ENCODE results near the gene TMEM178A. TPM values are rescaled to one million over a fixed set of nuclear protein-coding genes. Genes with fewer than 3 reads are reported as not detected.

The TMEM178A gene
- total and polyA plus RNA-seq, 2 of the 8 experiments (the other 6 are each of a cell fraction or from before 2014, with no cell fraction given): 11.2 to 14.9 TPM

DNA sequence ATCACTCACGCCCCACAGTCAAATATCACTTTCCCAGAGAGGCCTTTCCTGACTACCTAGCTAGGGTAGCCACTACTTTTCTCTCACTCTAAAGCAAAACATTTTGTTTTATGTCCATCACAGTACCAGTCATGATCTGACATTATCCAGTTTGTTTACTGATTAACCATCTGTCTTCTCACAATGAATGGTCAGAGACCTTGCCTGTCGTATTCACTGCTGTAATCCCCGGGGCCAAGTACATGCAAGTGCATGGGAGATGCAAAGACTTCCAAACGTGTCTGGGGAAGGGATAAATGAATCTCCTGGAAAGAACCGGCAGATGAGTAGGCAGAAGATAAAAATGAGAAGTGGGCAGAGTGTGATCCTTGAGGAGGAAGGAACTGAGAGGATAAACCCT is 73.7 kb downstream of the TMEM178A start:
- Histone ChIP-seq H3K79me1 (ENCODE audit: low read depth, low read length) (no peaks in the 10 kb centered on the region; the same call in 1 of the 2 replicates), H3K4ac (replicated peaks; ENCODE audit: insufficient read length, low read depth, low read length) (no peak overlapping the region), H3K79me2 (ENCODE audit: control insufficient read depth in 1 of 2, insufficient read depth in 2 of 2, low read length in 2 of 2) (peaks cover 0 to 12% of the 10 kb centered on the region in 2 experiments; a peak in 2 of 4 replicates), H2BK15ac (ENCODE audit: low read length) (no peak overlapping the region), H3K23ac (ENCODE audit: insufficient read length) (no peak overlapping the region), H3K4me3 (ENCODE audit: extremely low read depth in 1 of 4, insufficient read depth in 2 of 4, low read depth in 3 of 4, low read length in 4 of 4) (no peak overlapping the region), H2AFZ (ENCODE audit: low read length) (no peak overlapping the region), H3K23me2 (ENCODE audit: low read depth, low read length) (no peaks in the 10 kb centered on the region), H3K4me1 (replicated peaks in 1 of 4; ENCODE audit: control insufficient read depth in 3 of 4, insufficient read depth in 4 of 4, low read length in 3 of 4) (peaks cover 4 to 10% (median 7%) of the 10 kb centered on the region in 4 experiments; a peak in 4 of 7 replicates), H2AK5ac (ENCODE audit: low read depth, low read length) (no peak overlapping the region), H3K36me3 (ENCODE audit: control insufficient read depth in 2 of 4, insufficient read depth in 4 of 4, low read length in 3 of 4) (peaks cover 7 to 43% (median 16%) of the 10 kb centered on the region in 4 experiments; a peak in 5 of 8 replicates), H3K9ac (replicated peaks in 1 of 4; ENCODE audit: extremely low read depth in 1 of 4, low read depth in 3 of 4, low read length in 3 of 4) (no peak overlapping the region), H4K91ac (replicated peaks; ENCODE audit: insufficient read length, low read length) (no peak overlapping the region), H3K4me2 (ENCODE audit: insufficient read depth in 1 of 2, low read depth in 2 of 2, low read length in 2 of 2) (no peak overlapping the region), H4K20me1 (replicated peaks in 1 of 2; ENCODE audit: control insufficient read depth in 1 of 2, insufficient read depth in 2 of 2, low read length in 2 of 2) (peaks cover 0 to 7% of the 10 kb centered on the region in 2 experiments), H3K18ac (ENCODE audit: extremely low read depth, low read length) (no peak overlapping the region), H2BK5ac (ENCODE audit: low read depth, low read length) (no peak overlapping the region), H2BK120ac (replicated peaks; ENCODE audit: low read depth, low read length) (no peak overlapping the region), H3K9me3 (ENCODE audit: insufficient read depth in 2 of 2, low read depth in 1 of 2, low read length in 1 of 2) (no peaks in the 10 kb centered on the region), H2BK20ac (ENCODE audit: low read length) (no peak overlapping the region), H3K14ac (ENCODE audit: insufficient read length) (no peak overlapping the region), H2BK12ac (ENCODE audit: low read depth, low read length) (no peak overlapping the region), H4K8ac (ENCODE audit: extremely low read depth, insufficient read depth, low read length) (no peak overlapping the region), H3K27ac (ENCODE audit: low read depth, low read length) (no peak overlapping the region), H3K27me3 (replicated peaks in 1 of 4; ENCODE audit: control insufficient read depth in 3 of 4, extremely low read depth in 1 of 4, insufficient read depth in 3 of 4, low read length in 3 of 4) (no peaks in the 10 kb centered on the region), H4K5ac (ENCODE audit: insufficient read length, low read depth, low read length) (no peak overlapping the region), H3K56ac (replicated peaks; ENCODE audit: insufficient read length, low read depth, low read length) (no peak overlapping the region)
- ChIA-PET POLR2A (ENCODE audit: partially characterized antibody) (no interaction called here), CTCF (ENCODE audit: partially characterized antibody) (interaction anchor here (1.1 to 2.8 kb wide), 3 partner anchors 9 to 223 kb away, joined by 3 to 16 read pairs (median 4); no protein-coding TSS in a partner anchor)
- FAIRE-seq (no peak), DNase-seq (ENCODE audit: low read depth in 1 of 2, low spot score in 2 of 2) (no peak)
- no peak for TF ChIP-seq CREB1 (IDR thresholded peaks at IDR 0.05)
- TF ChIP-seq POLR2A (IDR thresholded peaks at IDR 0.05; ENCODE audit: control extremely low read depth in 1 of 2, low read depth in 2 of 2, low read length in 2 of 2): no peak
- WGBS, 2 experiments (ENCODE audit: extremely low coverage in 1 of 2, insufficient coverage in 1 of 2, insufficient read length in 1 of 2, insufficient replicate concordance in 2 of 2, low coverage in 1 of 2, low lambda C conversion rate in 2 of 2, missing lambda C conversion rate in 1 of 2): 89% methylated on average over 5 of the region's 5 CpGs; no CpG with 5 or more reads in 1 of the 2 experiments

Measured in H1 (cell line).